GM13977 (cell line): Measurements from ENCODE around the gene HNRNPM.

Experiments
- DNase-seq: peaks from one replicate; pipeline ENCODE4 v3.0.0; 2012; ENCODE audit warnings: low spot score
- CTCF ChIP-seq: IDR thresholded peaks from 2 replicates; pipeline ENCODE4 v1.5.1; 2012; ENCODE audit warnings: mild to moderate bottlenecking, control low read depth; ENCODE audit not compliant: insufficient read depth; ENCODE audit errors: extremely low read depth, missing control alignments
- in situ Hi-C: fragments of 300-500 bp; cut with MboI; formaldehyde crosslinking; loops from one replicate; pipeline ENCODE4 v1.12.0; 2022; ENCODE audit warnings: low sequenced_read_pairs, low pct_unique_long_range_greater_than_20kb, mixed read lengths, inconsistent platforms; ENCODE audit not compliant: unreplicated experiment

Gene HNRNPM

DNA sequence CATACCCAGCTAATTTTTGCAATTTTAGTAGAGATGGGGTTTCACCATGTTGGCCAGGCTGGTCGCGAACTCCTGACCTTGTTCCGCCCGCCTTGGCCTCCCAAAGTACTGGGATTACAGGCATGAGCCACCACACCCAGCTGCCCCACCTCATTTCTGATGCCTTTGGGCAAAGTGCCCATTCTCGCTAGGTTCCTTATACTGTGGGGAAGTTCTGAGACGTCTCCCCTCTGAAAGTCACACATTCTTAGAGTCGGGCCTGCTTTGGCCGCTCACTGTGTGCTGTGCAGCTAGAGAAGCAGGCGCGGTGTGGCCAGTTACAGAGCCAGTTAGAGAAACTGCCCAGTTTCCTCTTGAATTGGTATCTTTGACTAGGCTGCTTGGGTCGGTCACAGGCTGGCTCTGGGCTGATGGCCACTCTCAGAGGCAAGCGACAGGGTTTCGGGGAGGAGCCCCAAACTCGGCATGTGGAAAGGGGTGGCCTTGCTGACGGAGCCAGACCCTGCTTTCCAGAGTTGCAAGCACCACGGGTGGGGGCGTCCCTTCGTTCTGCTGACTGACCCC lies 39.6 kb downstream of the HNRNPM start:
- in situ Hi-C loops = no loop called here
- no peak for TF ChIP-seq CTCF
- DNase-seq = no peak

DNA sequence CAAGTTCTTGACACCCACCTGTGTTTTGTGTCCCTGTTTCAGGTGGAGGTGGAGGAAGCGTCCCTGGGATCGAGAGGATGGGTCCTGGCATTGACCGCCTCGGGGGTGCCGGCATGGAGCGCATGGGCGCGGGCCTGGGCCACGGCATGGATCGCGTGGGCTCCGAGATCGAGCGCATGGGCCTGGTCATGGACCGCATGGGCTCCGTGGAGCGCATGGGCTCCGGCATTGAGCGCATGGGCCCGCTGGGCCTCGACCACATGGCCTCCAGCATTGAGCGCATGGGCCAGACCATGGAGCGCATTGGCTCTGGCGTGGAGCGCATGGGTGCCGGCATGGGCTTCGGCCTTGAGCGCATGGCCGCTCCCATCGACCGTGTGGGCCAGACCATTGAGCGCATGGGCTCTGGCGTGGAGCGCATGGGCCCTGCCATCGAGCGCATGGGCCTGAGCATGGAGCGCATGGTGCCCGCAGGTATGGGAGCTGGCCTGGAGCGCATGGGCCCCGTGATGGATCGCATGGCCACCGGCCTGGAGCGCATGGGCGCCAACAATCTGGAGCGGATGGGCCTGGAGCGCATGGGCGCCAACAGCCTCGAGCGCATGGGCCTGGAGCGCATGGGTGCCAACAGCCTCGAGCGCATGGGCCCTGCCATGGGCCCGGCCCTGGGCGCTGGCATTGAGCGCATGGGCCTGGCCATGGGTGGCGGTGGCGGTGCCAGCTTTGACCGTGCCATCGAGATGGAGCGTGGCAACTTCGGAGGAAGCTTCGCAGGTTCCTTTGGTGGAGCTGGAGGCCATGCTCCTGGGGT lies 41.0 kb downstream of the HNRNPM start:
- in situ Hi-C loops = no loop called here
- TF ChIP-seq CTCF = no peak
- DNase-seq = no peak

DNA sequence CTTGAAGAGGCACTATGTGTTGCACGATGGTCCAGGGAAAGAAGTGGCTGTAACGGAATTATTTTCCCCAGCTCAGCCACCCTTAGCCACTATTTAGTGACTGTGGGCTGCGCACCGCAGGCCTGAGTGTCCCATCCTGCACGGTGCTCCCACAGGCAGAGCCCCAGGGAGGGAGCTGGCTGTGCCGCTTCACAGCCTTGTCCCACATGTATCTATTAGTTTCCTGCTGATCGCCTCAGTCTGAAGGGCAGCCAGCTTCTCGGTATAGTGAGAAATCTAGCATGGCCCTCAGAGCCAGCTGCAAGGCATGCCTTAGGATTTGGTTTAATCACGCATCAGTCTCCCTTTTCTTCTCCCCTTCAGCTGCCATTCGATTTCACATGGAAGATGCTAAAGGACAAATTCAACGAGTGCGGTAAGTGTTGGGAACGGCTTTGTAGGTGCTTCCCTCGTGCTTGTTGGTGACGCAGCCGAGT lies 41.9 kb downstream of the HNRNPM start:
- in situ Hi-C loops = no loop called here
- DNase-seq = no peak

DNA sequence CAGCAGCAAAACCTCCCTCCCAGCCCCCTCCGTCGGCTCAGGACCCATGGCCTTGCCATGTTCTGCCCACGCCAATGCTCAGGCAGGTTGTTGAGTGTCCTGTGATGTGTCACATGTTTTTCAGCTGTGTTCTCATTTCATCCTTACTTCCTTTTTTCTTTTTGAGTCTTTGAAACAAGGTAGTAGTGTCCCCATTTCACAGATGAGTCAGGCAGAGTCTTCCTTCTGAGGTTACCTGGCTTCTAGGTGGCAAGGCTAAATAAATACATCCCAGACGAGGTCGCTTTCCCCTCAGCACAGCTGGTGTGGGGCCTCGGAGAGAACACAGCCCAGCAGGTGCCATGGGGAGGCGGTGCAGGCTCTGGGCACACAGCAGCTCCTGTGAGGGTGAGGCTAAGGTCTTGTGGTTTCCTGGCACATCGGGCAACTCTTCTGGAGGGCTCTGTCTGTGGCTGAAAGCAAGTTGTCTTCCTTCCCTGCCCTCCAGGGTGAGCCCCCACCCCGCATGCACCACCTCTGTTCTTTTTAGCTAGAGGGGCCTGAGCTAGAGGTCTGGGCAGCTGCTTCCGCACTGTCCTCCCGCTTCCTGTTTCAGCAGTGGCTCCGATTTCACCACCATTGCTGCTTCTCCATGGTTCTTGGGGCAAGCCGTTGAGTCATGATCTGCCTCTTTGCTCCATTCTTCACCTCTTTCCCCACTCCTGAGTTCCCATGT lies 42.5 kb downstream of the HNRNPM start:
- TF ChIP-seq CTCF = no peak
- no peak for DNase-seq
- in situ Hi-C loops = no loop called here

More for the DNA sequence above, 41.9 kb downstream of the HNRNPM start:
- TF ChIP-seq CTCF = no peak

GRCh38 chr19:8488365-8488764 lies 43.6 kb downstream of the HNRNPM start:
- in situ Hi-C loops = no loop called here
- no peak for DNase-seq
- no peak for TF ChIP-seq CTCF

- no peak for TF ChIP-seq CTCF
- in situ Hi-C loops = no loop called here
- DNase-seq = no peak
Observed at GRCh38 chr19:8489561-8490394, 45.0 kb downstream of the HNRNPM start.
